Stimulated activated CD8-positive, alpha-beta memory T cell treated with anti-CD3 and anti-CD28 coated beads, Interleukin-7, amount 100 ng/mL, for 4 hours (primary cell): ENCODE measurements around the gene PROZ.

Experiments used
- DNase-seq, 2 donors: peaks; one replicate each; pipeline ENCODE4 v3.0.0-alpha.2; 2020; ENCODE audit warnings: low read depth in 2 of 2

The PROZ gene

DNA sequence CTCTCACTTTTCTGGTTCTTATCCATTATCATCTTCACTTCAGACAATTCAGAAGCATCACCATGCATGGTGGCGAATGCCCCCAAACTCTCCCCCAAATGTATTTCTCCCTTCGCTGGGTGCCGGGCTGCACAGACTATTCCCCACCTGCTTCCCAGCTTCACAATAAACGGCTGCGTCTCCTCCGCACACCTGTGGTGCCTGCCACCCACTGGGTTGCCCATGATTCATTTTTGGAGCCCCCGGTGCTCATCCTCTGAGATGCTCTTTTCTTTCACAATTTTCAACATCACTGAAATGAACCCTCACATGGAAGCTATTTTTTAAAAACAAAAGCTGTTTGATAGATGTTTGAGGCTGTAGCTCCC, 38.6 kb upstream of the PROZ start:
- DNase-seq = no peak

DNA sequence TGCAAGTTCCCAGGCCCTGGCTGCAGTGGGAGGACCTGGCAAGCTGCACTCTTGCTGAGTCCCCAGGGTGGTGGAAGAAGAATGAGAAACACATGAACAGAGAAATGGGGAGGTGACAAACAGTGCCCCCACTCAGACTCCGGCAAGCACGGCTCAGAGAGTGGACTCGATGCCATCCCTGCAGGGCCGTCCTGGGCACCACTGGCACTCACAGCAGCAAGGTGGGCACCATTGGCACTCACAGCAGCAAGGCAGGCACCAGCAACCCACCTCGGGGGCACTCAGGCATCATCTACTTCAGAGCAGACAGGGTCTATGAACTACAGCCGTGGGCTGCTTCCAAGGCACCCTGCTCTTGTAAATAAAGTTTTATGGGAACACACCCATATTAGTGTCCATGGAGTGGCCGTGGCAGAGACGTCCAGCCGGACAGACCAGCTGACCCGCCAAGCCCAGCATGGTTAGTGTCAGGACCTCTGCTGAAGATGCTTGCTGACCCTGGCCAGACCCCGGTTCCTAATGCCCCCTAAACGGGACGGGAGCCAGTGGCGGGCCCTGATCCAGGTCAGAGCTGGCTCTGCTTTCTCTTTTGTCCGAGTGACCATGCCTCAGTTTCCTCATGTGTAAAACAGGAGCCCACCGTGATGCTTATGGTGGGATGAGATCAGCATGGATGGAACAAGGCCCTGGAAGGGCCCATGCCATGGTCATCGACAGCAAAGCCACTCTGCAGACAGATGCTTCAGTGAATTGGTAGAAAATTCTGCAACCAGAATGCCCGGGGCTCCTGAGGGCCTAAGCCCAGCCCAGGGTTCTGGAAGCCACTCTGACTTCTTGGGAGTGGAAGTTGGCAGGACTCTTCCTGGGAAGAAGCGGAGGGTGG, 37.9 kb upstream of the PROZ start:
- no peak for DNase-seq

DNA sequence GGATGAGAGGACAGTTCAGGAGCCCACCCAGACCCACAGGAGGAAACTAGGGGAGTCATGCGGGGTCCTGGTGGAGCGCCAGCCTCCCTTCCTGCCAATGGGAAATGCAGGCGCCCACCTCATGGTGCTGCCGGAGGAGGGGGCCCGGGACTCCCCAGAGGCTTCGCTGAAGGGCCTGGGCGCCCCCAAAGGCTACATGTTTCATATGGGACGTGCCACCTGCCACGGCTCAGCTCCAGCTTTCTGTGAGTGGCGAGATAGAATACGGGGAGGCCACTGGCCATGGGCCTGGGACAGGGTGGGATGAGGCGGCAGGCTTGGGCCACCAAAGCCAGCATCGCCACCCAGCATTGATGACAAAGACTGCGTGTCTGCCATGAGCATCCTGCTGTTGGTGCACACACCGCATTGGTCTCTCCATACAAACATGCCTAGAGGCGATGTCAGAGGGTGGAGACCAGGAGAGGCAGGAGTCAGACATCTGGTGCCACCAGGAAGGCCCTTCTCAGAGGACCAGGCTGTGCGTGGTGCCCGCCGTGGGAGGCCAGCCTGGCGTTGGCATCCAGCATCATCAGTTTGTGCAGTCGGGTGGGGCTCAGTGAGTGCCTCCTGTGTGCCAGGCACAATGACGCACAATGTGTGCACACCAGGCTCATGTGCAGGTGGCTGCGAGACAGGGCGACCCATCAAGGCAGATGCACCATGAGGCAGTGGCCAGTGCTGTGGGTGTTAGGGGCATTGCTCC, 37.1 kb upstream of the PROZ start:
- DNase-seq = no peak

DNA sequence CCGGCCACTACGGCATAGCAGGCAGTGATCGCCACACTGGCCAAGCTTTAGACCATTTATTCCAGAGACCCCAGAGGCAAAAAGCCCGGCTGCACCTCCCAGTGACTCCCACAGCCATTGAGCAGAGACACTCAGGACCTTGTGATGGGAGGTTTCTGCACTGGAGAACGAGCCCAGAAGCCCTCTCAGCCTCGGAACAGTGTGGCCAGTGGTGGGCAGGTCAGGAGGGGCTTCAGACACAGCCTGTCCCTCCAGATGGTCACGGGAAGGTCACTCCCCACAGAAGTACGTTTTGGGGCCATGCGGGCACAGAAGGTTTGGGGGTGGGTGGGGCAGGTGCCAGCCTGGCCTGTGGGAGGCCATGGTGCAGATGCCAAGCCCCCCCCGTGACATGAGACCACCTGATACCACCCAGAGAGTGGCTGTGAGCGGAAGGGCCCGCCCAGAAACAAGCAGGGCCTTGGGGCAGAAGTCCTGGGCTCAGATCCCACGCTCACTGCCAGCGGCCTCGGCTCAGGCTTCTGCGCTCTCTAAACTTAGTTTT, 36.4 kb upstream of the PROZ start:
- no peak for DNase-seq

DNA sequence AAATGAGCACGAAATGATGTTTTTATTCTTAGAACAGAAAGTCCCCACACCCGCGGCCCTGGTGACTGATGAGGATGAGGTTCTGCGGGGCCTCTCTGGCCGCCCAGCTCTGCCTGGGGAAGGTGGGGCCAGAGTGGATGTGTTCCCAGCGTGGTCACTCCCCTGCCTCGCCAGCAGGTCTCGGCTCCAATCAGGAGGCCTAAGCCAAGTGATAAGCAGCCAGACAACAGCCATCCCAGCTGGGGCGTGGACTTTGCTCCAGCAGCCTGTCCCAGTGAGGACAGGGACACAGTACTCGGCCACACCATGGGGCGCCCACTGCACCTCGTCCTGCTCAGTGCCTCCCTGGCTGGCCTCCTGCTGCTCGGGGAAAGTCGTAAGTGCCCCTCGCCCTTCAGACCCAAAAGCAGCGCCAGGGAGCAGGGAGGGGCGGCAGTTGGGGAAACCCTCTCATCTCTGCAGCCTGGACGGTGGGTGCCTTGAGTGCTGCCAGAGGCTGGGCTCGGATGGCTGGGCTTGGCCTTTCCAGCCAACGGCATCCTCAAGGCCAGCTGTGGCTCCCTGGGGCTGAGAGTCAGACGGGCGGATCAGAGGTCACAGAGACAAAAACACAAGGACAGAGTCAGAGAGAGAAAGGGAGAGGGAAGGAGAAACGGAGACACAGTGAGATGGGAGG, 35.8 kb upstream of the PROZ start, which contains the start of gene F10:
Gene F10, plus strand, starts transcription at position 250 of the 676 bp plus-strand sequence. Its CDS starts 57 bp downstream, at position 307.
- DNase-seq = no peak

DNA sequence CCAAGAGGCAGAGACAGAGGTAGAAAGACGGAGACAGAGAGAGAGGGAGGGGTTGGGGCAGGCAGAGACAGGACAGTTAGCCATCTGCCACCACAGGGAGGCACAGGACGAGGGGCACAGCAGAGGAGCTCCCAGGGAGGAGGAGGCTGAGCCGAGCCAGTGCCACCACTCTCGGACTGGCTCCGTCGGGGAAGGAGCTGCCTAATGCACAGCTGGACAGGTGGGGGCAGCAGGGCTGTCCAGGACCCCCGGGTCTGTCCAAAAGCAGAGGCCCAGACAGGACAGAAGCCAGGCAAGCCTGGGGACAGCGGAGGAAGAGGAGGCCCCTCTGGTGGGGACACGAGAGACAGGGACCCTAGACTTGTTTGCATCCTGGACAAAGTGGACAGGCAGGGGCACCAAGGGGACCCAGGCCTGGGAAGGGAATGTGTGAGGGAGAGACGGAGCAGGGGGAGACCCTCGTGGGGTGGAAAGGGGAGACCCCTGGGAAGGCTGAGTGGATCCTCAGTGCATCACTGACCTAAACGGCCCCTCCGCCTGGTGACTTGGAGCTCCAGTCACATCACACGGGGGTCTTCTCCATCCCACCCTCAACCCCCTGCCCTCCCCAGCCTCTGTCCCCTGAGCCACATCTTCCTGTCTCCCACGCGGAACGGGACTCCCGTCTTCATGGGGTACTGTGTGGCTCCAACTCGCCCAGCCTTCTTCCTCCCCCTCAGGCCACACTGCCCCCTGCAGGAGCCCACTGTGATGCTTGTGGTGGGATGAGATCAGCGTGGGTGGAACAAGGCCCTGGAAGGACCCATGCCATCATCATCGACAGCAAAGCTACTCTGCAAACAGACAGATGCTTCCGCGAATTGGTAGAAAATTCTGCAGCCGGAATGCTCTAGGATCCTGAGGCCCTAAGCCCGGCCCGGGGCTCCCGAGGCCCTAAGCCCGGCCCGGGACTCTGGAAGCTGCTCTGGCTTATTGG, 34.9 kb upstream of the PROZ start:
- DNase-seq = no peak

DNA sequence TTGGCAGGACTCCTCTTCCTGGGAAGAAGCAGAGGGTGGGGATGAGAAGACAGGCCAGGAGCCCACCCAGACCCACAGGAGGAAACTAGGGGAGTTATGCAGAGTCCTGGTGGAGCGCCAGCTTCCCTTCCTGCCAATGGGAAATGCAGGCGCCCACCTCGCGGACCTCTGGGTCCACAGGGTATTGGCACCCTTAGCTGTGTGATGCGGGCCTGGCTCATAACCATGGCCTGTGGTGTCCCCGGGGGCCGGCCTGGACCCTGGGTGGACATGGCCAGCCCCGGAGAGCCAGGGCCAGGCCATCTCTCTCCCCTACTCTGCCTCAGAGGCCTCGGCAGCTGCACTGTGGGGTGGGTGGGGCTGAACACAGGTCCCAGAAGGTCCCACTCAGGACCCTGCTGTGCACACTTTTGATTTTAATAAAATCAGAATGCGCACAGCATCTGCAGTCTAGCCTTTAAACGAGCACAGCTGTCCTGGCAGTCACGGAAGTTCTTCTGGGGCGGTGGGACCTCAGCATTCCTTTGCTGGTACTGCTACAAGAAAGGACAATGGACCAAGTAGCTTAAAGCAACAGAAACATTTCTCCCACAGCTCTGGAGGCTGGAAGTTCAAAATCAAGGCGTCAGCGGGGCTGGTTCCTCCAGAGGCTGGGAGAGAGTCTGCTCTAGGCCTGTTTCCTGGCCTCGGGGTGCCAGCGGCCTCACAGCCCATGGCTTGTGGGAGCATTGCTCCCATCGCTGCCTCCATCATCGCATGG, 34.1 kb upstream of the PROZ start:
- DNase-seq = no peak

DNA sequence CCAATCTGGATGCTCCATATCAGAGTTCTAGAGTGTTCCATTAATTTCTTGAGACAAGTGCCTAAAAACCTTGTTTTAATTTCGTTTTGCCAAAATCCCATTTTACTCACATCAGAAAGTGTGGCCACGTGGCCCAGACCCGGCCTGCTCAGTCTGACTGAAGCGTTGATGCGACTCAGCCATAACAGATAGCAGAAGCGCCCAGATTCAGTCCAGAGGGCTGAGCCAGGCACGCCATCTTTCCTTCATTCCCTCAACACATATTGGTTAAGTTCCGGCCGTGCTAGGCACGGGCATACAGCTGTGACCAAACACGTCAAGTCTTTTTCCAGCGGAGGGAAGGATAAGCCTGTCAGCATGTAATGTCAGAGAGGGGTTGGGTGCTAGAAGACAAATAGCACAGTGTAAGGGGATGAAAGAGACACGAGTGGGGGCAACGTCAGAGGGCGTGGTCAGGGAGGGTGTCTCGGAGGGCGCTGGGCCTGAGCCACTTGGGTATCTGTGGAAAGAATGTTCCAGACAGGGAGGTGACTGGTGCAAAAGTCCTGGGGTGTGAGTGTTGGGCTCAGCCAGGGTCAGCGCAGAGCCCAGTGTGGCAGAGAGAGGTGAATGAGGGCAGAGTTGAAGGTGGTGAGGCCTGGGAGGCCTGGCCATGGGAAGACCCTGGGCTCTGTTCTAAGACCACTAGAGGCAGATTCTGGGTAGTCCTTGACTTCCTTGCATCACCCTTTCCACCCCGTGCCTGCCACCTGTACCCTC, 32.8 kb upstream of the PROZ start:
- DNase-seq = no peak

DNA sequence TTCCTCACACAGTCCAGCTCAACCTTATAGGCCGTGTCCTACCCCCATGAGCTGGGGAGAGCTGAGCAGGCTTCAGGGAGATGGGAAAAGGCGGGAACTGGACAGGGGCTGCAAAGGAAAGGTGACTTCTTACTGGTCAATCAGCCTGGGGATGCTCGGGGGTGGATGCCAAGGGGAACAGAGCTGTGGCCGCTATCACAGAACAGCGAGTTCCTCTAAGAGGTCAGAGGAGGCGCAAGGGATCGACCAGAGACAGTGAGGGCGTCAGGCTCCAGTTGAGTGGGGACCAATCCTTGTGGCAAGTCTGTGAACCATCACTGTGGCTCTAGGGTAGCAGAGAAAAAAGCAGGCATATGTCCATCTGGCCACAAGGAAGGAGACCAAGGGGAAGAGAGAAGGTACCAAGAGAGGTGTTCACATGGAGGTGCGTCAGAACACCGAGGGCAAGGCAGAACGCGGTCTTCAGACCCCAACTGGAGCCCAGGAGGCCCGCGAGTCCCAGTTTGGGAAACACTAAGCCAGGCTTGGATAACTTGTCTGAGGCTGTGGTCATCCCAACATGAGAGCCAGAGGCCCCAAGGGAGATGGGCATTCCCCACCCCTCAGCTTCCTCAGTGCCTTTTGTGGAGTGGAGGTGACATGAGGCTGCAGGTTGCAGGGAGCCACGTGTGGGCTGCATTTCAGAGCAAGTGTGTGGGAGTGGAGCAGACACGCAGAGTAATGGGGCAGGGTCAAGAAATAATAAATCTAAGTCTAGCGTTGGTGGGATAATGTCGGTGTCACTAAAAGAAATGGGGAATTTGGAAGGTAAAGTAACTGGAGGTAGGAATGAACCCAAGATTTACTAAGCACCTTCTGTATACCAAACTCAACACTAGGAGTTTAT, 31.9 kb upstream of the PROZ start:
- DNase-seq = no peak

DNA sequence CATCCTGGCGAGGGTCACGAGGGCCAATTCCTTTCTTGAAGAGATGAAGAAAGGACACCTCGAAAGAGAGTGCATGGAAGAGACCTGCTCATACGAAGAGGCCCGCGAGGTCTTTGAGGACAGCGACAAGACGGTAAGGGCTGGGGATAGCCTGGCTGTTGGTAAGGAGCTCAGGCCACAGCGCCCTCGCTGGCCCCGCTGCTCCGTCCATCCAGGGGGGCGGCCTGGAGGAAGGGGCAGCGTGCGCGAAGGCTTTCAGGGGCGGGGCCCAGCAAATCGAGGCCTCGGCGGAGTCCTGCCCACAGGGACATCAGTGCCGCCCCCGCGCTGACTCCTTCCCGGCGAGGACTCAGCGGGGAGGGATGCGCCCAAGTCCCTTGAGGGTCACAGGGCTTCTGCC, 29.0 kb upstream of the PROZ start:
- DNase-seq = no peak

DNA sequence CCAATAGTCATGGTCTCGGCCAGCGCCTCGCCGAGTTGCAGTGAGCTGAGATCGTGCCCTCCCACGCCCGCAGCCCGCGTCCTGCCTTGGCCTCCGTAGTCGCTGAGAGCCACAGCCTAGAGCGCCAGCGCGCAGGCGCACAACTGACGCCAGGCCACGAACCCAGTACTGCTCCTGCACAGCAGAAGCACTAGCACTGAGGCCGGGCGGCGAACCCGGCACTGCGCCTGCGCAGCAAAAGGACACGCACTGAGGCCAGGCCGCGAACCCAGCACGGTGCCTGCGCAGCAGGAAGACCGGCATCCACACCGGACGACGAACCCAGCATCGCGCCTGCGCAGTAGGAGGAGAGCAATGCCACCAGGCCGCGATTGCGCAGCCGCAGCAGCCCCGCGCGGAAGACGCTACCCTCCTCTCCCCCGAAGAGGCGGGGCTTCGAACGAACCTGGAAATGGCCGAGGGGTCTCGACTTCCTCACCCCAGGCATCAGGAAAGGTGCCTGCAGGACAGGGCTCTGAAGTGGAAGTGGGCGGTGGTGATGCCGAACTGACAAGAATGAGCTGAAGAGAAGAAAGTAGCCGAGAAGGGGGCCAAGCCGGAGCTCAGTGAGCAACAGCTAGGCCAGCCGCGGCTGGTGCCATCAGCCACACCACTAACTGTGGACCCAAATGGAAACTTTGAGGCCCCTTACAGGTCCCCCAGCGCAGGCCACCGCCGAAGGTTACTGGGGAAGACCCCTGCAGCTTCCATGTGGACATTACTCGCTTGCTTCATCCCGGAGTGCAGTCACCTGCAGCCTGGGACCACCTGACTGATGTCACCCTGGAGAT, 28.3 kb upstream of the PROZ start:
- no peak for DNase-seq

DNA sequence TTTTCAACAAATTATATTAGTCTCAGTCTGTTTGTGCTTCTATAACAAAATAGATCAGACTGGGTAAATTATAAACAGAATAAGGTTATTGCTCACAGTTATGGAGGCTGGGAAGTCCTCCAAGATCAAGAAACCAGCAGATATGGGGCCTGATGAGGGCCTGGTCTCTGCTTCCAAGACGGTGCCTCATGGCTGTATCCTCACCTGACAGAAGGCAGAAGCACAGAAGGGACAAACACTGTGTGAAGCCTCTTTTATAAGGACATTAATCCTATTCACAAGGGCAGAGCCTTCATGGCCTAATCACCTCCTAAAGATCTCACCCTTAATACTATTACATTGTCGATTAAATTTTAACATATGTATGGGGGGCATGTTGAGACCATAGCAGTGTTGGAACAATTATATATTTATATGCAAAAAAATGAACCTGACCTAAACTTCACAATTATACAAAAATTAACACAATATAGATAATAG, 23.1 kb upstream of the PROZ start:
- DNase-seq = no peak

DNA sequence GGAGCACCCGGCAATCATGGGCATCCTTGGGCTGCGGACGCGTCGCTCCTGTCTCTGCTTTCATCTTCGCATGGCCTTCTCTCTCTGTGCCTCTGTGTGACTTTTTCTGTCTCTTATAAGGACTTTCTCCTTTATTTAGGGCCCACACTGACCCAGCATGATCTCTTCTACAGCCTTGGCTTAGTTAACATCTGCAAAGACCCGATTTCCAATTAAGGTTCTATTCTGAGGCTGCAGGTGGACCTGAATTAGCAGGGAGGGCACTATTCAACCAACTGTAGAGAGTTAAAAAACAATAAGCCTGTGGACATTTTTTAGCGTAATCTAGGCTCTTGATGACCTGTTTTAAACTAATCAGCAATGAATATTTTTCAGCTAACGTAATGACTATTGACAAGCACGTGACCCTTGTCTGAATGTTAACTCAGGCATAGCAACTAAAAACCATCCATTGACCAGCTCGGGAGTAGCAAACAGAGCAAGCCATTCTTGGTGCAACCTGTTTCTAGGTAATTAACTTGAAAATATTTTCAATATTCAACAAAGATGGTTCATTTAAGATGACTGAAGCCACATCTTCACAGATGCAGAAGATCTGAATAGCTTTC, 20.7 kb upstream of the PROZ start:
- DNase-seq = no peak

DNA sequence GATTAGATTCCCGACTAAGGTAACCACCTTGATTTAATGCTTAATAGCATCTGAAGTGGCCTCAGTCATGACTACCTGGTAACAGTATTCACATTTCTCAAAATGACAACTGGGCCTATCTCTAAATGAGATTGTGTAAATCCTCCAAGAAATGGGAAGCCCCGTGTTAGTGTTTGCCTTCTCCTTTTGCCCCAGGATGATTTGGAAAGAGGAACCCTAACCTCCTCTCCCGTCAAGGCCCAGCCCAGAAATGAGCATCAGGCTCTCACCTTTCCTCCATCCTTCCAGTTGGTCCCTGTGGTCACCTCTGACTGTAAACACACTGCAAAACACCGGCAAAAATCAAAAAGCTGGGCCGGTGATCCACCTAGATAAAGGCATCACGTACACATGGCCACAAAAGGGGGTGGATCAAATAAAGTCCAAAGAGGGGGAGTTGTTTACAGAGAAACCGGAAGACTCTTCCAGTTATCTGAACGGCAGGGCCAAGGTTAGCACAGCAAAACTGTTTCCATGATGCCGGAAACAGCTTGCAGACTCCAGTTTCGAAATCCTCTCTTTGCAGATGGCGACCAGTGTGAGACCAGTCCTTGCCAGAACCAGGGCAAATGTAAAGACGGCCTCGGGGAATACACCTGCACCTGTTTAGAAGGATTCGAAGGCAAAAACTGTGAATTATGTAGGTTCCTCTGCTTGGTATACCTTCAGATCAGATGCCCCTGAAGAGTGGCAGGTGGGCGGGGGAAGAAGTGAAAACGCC, 19.5 kb upstream of the PROZ start:
- DNase-seq = no peak

DNA sequence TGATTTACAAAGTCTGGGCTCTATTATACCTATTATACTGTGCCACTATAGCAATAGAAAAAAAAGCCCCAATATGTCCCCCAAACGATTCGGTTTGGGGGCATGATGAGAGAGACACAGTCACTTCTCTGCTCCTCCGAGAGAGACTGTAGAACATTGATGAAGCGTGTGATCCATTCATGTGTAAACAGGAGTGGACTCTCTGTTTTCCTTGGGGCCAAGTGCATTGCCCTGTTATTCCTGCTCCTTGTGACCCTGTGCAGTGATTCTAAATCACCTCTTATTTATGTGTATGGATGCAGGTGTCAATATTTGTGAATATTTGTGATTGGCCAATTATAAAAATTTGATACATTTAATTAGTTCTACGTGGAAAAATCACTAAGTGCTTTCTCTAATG, 18.9 kb upstream of the PROZ start:
- DNase-seq = no peak
